ENCODE results near the gene STK24. TPM values are rescaled to one million over a fixed set of nuclear protein-coding genes. Genes with fewer than 3 reads are reported as not detected.
A peak's percentile ranks its signal among the peaks of the same experiment; 100 is the strongest.
"Not testable (repeated sequence)": the region's sequence is repeated elsewhere in the genome, so short reads cannot be mapped to it uniquely, and the experiment has no call there.

The STK24 gene
- total RNA-seq, 2 donors from 2014 or later = 122 to 137 TPM

DNA sequence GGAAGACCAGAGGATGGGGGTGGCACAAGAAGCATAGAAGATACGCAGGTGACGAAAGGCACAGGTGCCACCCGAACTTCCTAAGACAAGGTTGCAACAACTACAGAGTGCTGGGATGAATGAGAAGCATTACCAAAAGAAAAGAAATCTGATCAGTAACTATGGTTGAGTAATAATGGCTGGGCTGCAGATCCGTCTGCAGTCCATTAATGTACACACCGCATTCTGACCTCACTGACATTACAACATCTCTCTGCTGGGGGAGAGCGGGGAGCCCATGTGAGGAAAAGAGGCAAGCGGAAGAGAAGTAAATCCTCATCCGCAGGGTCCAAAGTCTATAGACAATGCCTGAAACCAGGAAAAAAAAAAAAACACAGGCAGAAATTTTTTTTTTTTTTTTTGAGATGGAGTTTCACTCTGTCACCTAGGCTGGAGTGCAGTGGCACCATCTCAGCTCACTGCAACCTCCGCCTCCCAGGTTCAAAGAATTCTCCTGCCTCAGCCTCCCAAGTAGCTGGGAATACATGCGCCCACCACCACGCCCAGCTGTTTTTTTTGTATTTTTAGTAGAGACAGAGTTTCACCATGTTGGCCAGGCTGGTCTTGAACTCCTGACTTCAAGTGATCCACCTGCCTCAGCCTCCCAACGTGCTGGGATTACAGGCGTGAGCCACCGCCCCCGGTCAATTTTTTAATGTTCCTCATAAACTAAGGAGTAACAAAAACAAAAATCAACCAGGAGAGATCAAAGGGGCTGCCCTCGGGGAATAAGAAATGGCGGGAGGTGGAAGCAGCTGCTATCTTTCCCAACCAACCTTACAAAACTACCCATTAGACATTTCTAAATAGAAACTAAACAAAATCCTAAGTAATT is 7.2 kb downstream of the STK24 start:
- ATAC-seq; DNase-seq (ENCODE audit: low spot score in 2 of 2); H3K9me3 Mint-ChIP-seq: not testable (repeated sequence)
- H3K36me3 Mint-ChIP-seq = peaks cover 19 to 44% of the 10 kb centered on the region in 2 donors
- H3K27ac Mint-ChIP-seq = peak overlapping the region; percentile 94 to 98

DNA sequence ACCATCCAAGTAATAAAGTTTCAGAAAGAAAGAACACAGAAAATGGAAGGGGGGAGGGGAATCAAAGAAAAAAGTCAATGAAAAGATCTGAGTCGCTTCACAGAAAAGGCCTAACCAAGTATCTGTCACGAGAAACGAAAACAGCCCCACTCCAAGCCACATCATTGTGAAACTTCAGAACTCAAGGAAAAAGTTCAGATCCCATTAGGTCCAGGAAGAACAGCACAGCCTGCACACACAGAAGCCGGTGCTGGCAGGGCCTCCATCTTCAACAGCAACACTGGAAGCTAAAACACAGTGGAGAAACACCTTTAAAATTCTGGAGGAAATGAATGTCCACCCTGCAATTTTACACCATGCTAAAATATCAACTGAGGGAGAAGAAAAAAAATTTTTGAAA is 8.0 kb downstream of the STK24 start:
- peak overlapping the region; percentile 94 to 98 for H3K27ac Mint-ChIP-seq
- ATAC-seq = no peak
- peaks cover 19 to 43% of the 10 kb centered on the region in 2 donors for H3K36me3 Mint-ChIP-seq
- H3K9me3 Mint-ChIP-seq = peaks cover 0 to 5% of the 10 kb centered on the region in 2 donors
- no peak for DNase-seq (ENCODE audit: low spot score in 2 of 2)

GRCh38 chr13:98567140-98567539 is 9.8 kb downstream of the STK24 start:
- Mint-ChIP-seq H3K9me3 (peaks cover 0 to 5% of the 10 kb centered on the region in 2 donors), H3K27ac (peak overlapping the region; percentile 94 to 98), H3K36me3 (peaks cover 19 to 33% of the 10 kb centered on the region in 2 donors)
- DNase-seq (ENCODE audit: low spot score in 2 of 2) (no peak), ATAC-seq (no peak)

GRCh38 chr13:98565726-98566565 is 11.0 kb downstream of the STK24 start:
- ATAC-seq = no peak
- no peak for DNase-seq (ENCODE audit: low spot score in 2 of 2)
- Mint-ChIP-seq H3K27ac (peak overlapping the region; percentile 94 to 98), H3K9me3 (peaks cover 0 to 5% of the 10 kb centered on the region in 2 donors), H3K36me3 (peaks cover 19 to 33% of the 10 kb centered on the region in 2 donors)

DNA sequence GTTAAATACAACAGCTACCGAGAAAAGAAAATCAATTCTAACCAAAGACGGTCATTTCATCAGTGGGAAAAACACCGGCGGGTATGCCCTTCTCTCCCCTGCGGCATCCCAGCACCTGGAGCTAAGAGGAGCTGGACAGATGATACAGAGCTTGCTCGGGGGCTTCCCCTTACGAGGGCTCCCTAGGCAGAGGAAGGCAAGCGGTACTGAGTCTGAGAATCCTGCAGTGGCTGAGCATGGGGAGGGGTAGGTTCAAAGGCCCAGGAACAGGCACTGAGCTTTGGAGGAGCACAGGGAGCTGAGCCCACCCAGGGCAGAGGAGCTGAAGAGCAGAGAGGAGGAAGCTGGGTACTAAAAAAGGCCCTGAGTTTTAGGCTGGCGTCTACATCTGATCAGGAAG is 12.7 kb downstream of the STK24 start:
- H3K9me3 Mint-ChIP-seq = peaks cover 0 to 4% of the 10 kb centered on the region in 2 donors
- H3K36me3 Mint-ChIP-seq = peaks cover 15 to 34% of the 10 kb centered on the region in 2 donors
- ATAC-seq = peak; percentile 39 to 73
- no peak for DNase-seq (ENCODE audit: low spot score in 2 of 2)
- H3K27ac Mint-ChIP-seq = peak overlapping the region; percentile 73 to 92

GRCh38 chr13:98563071-98563470 is 13.8 kb downstream of the STK24 start:
- no peak for DNase-seq (ENCODE audit: low spot score in 2 of 2)
- H3K36me3 Mint-ChIP-seq = peaks cover 6 to 25% of the 10 kb centered on the region in 2 donors
- no peaks in the 10 kb centered on the region for H3K9me3 Mint-ChIP-seq
- peak overlapping the region; percentile 73 to 92 for H3K27ac Mint-ChIP-seq
- peak in 1 of 2 donors; percentile 25 for ATAC-seq

- Mint-ChIP-seq H3K9me3 (no peaks in the 10 kb centered on the region), H3K27ac (peak overlapping the region in 1 of 2 donors; percentile 58), H3K36me3 (peaks cover 0 to 36% of the 10 kb centered on the region in 2 donors)
- ATAC-seq (peak in 1 of 2 donors; percentile 47), DNase-seq (ENCODE audit: low spot score in 2 of 2) (no peak)
These were observed 17.7 kb downstream of the STK24 start for GRCh38 chr13:98559169-98559568.

- DNase-seq (ENCODE audit: low spot score in 2 of 2) (no peak), ATAC-seq (no peak)
- peak overlapping the region; percentile 69 to 75 for H3K27ac Mint-ChIP-seq
- H3K9me3 Mint-ChIP-seq = no peaks in the 10 kb centered on the region
- H3K36me3 Mint-ChIP-seq = peaks cover 0 to 40% of the 10 kb centered on the region in 2 donors
These were observed 18.7 kb downstream of the STK24 start for GRCh38 chr13:98557937-98558792.

GRCh38 chr13:98556968-98557631 is 19.8 kb downstream of the STK24 start:
- Mint-ChIP-seq H3K9me3 (no peaks in the 10 kb centered on the region), H3K27ac (peak overlapping the region; percentile 69 to 75), H3K36me3 (peaks cover 0 to 43% of the 10 kb centered on the region in 2 donors)
- DNase-seq (ENCODE audit: low spot score in 2 of 2) (no peak), ATAC-seq (peak; percentile 13 to 70)

DNA sequence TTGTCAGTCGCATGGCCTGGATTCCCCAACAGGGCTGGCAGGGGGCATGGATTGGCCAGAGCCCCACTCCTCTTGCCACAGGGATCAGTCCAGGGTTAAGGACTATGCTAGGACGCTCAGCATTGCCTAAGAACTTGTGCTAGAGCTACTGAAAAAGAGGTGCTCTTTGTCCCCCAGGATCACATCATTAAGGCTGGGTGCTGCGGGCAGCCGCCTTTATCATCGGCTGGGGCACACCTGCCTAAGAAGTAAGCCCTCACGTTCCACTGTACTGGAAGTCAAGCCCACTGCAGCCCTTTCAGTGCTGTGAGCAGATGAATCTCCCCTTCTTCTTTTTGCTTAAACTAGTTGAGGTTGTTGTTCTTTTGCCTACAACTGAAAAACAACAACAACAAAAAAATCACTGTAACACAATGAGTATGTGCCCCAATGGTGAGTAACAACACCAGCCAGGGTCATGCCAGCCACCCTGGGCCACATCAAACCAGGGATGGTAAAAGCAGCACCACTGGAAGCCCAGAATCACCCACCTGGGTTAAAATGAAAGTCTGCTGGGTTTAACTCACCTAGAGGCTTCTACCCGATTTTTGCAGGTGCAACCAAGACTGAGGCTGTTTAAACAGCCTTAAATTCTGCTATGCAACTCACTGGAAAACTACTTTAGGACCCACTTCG is 20.6 kb downstream of the STK24 start:
- Mint-ChIP-seq H3K9me3 (no peaks in the 10 kb centered on the region), H3K36me3 (peaks cover 4 to 49% of the 10 kb centered on the region in 2 donors), H3K27ac (peak overlapping the region; percentile 75 to 90)
- peak in 1 of 2 donors; percentile 17 for ATAC-seq
- DNase-seq (ENCODE audit: low spot score in 2 of 2) = no peak

DNA sequence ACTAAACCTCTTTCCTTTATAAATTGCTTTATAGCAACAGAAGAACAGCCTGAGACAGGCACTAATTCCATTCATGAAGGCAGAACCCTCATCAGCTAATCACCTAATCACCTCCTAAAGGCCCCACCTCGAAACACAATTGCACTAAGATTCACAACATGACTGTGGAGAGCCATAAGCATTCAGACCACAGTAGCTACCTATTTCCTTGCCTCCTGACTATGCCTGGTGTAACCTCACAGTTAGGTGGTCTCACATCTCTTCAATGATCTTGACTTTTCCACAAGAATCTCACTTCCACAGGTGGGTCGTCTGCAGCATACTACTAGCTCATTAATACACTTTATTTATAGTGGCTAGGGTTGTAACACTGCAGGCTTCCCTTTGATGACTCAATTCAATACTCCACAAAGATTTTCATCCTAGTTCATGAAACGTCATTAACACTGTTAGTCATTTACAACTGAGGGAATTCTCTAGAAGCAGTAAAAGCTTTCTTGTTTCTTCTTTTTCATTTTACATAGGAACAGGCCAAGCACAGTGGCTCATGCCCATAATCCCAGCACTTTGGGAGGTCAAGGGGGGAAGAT is 27.1 kb downstream of the STK24 start:
- no peak for DNase-seq (ENCODE audit: low spot score in 2 of 2)
- H3K27ac Mint-ChIP-seq = peak overlapping the region; percentile 53 to 77
- peaks cover 15 to 45% of the 10 kb centered on the region in 2 donors for H3K36me3 Mint-ChIP-seq
- H3K9me3 Mint-ChIP-seq = no peaks in the 10 kb centered on the region
- ATAC-seq = peak; percentile 80 to 86

DNA sequence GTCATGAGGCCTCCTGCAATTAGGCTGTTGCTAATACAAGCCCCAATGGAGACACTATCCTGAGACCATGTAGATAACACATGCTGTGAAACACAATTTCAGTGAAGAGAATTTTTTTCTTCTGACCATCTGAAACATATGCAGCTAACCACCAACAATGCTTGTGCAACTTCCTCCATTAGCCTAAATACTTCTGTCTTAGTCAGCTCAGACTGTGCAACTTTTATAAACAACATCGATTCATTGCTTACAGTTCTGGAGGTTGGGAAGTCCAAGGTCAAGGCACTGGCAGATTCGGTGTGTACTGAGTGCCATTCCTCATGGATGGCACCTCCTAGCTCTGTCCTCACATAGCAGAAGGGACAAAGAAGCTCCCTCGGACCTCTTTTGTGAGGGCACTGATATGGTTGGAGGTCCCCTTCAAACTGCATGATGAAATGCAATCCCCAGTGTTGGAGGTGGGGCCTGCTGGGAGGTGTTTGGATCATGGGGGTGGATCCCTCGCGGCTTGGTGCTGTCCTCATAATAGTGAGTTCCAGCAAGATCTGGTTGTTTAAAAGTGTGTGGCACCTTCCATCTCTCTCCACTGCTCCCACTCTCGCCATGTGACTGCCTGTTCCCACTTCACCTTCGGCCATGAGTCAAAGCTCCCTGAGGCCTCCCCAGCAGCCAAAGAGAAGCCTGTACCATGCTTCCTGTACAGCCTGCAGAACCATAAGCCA is 27.7 kb downstream of the STK24 start:
- peaks cover 15 to 45% of the 10 kb centered on the region in 2 donors for H3K36me3 Mint-ChIP-seq
- peak; percentile 16 to 24 for ATAC-seq
- peak overlapping the region; percentile 53 to 77 for H3K27ac Mint-ChIP-seq
- no peaks in the 10 kb centered on the region for H3K9me3 Mint-ChIP-seq
- no peak for DNase-seq (ENCODE audit: low spot score in 2 of 2)

GRCh38 chr13:98548230-98548629 is 28.7 kb downstream of the STK24 start:
- peak overlapping the region; percentile 48 to 53 for H3K27ac Mint-ChIP-seq
- H3K9me3 Mint-ChIP-seq = no peaks in the 10 kb centered on the region
- H3K36me3 Mint-ChIP-seq = peaks cover 15 to 42% of the 10 kb centered on the region in 2 donors
- DNase-seq (ENCODE audit: low spot score in 2 of 2) (no peak), ATAC-seq (peak; percentile 14 to 15)

- peaks cover 15 to 46% of the 10 kb centered on the region in 2 donors for H3K36me3 Mint-ChIP-seq
- H3K9me3 Mint-ChIP-seq = no peaks in the 10 kb centered on the region
- ATAC-seq = no peak
- no peak for DNase-seq (ENCODE audit: low spot score in 2 of 2)
- H3K27ac Mint-ChIP-seq = no peak overlapping the region
These were observed 29.5 kb downstream of the STK24 start for GRCh38 chr13:98547455-98547854.
